Measurements from ENCODE around the gene KCNK2.

KCNK2 gene

GRCh38 chr1:215101511-215101910 is 19.0 kb downstream of the KCNK2 start:
- DNase-seq, result no peak

GRCh38 chr1:215104283-215104682 is 21.7 kb downstream of the KCNK2 start:
- DNase-seq, result no peak

- DNase-seq, result no peak
Observed at GRCh38 chr1:215106067-215106466, 23.5 kb downstream of the KCNK2 start.

GRCh38 chr1:215109171-215109570 is 26.6 kb downstream of the KCNK2 start:
- no peak for DNase-seq

GRCh38 chr1:215111916-215112315 is 29.4 kb downstream of the KCNK2 start:
- DNase-seq, result no peak

- DNase-seq, result no peak
Observed at GRCh38 chr1:215113776-215114153, 31.2 kb downstream of the KCNK2 start.

- DNase-seq, result no peak
Observed at GRCh38 chr1:215114154-215114933, 31.8 kb downstream of the KCNK2 start.

- no peak for DNase-seq
Observed at GRCh38 chr1:215115760-215116159, 33.2 kb downstream of the KCNK2 start.

GRCh38 chr1:215118081-215118480 is 35.5 kb downstream of the KCNK2 start:
- DNase-seq, result no peak

GRCh38 chr1:215119056-215119455 is 36.5 kb downstream of the KCNK2 start:
- DNase-seq, result no peak

- no peak for DNase-seq
Observed at GRCh38 chr1:215119719-215120365, 37.3 kb downstream of the KCNK2 start.

- no peak for DNase-seq
Observed at GRCh38 chr1:215128504-215128903, 46.0 kb downstream of the KCNK2 start.

- DNase-seq, result no peak
Observed at GRCh38 chr1:215131291-215131690, 48.8 kb downstream of the KCNK2 start.

GRCh38 chr1:215132156-215132555 is 49.6 kb downstream of the KCNK2 start:
- no peak for DNase-seq

GRCh38 chr1:215133532-215133931 is 51.0 kb downstream of the KCNK2 start:
- DNase-seq, result no peak

GRCh38 chr1:215137985-215138384 is 55.4 kb downstream of the KCNK2 start:
- DNase-seq, result no peak

- no peak for DNase-seq
Observed at GRCh38 chr1:215140135-215140534, 57.6 kb downstream of the KCNK2 start.

GRCh38 chr1:215141460-215141859 is 58.9 kb downstream of the KCNK2 start:
- DNase-seq, result no peak

GRCh38 chr1:215143497-215143896 is 61.0 kb downstream of the KCNK2 start:
- no peak for DNase-seq

GRCh38 chr1:215146240-215146975 is 63.9 kb downstream of the KCNK2 start:
- DNase-seq, result no peak

- no peak for DNase-seq
Observed at GRCh38 chr1:215147024-215147423, 64.5 kb downstream of the KCNK2 start.

GRCh38 chr1:215151841-215152549 is 69.5 kb downstream of the KCNK2 start:
- DNase-seq, result no peak

GRCh38 chr1:215156232-215156631 is 73.7 kb downstream of the KCNK2 start:
- no peak for DNase-seq
